Stomach (tissue), 4 donors: ENCODE results near the gene UBFD1.

Source experiments
- EP300 ChIP-seq: sonication (generic); formaldehyde crosslinking; IDR thresholded peaks from one replicate; pipeline ENCODE4 v1.6.1; 2017; ENCODE audit warnings: antibody characterized with exemption
- POLR2A ChIP-seq, 4 donors: fragments of 450-650 bp; IDR thresholded peaks; one replicate each; pipeline ENCODE4 v1.6.1; 2016; ENCODE audit warnings: antibody characterized with exemption in 4 of 4, control low read depth in 2 of 4, mild to moderate bottlenecking in 1 of 4, moderate library complexity in 1 of 4
- POLR2AphosphoS5 ChIP-seq, 3 donors: sonication (generic); formaldehyde crosslinking; IDR thresholded peaks; one replicate each; pipeline ENCODE4 v1.6.1; 2016; ENCODE audit warnings: antibody characterized with exemption in 3 of 3
- TF ChIP-seq, protein P1 (sequence below), 7 experiments: fragments of 450-650 bp in 4 of 7; fragments of 200-600 bp in 3 of 7; sonication (generic) in 3 of 7; IDR thresholded peaks; one replicate each; pipeline ENCODE4 v1.5.1; 2016 to 2019; ENCODE audit warnings: antibody characterized with exemption in 7 of 7, control low read depth in 2 of 7, mild to moderate bottlenecking in 1 of 7

DNA sequence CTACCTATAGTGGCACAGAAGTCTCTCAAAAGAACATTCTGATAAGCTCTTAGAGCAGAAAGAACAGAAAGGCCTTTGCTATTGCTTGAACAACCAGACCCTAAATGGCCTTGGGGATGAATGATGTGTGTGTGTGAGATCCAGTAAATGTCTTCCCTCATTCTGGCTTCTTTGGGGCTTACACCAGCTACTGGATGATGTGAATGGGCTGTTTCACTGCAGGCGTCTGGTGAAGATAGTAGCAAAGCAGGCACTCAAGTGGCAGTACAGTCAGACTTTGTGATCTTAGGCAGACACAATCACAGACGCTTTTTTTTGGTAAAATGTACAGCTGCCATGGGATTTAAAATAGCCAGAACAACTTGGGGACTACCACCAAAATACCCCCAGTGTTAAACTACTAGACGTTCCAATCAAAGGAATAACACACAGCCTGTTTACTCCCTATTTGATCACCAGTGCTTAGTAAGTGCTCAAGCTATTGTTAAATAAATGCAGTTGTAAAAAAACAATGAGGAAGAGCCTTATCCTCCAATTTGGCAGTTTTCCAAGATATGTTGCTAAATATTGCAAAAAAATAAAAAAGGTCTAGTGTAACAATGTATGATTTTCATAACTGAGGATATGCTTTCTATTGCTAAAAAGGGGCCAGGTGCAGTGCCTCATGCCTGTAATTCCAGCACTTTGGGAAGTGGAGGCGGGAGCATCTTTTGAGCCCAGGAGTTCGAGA is 20.7 kb downstream of the UBFD1 start:
- TF ChIP-seq POLR2A (IDR thresholded peaks at IDR 0.05) (no peak), EP300 (no peak), POLR2AphosphoS5 (IDR thresholded peaks at IDR 0.05) (no peak)
- TF ChIP-seq, protein P1, sequence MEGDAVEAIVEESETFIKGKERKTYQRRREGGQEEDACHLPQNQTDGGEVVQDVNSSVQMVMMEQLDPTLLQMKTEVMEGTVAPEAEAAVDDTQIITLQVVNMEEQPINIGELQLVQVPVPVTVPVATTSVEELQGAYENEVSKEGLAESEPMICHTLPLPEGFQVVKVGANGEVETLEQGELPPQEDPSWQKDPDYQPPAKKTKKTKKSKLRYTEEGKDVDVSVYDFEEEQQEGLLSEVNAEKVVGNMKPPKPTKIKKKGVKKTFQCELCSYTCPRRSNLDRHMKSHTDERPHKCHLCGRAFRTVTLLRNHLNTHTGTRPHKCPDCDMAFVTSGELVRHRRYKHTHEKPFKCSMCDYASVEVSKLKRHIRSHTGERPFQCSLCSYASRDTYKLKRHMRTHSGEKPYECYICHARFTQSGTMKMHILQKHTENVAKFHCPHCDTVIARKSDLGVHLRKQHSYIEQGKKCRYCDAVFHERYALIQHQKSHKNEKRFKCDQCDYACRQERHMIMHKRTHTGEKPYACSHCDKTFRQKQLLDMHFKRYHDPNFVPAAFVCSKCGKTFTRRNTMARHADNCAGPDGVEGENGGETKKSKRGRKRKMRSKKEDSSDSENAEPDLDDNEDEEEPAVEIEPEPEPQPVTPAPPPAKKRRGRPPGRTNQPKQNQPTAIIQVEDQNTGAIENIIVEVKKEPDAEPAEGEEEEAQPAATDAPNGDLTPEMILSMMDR (IDR thresholded peaks at IDR 0.05): no peak
